CD4-positive, alpha-beta T cell treated with Interleukin-15 for 1 hour (primary cell): ENCODE results near the gene DNASE1.

Experiments
- DNase-seq: peaks from one replicate; pipeline ENCODE4 v3.0.0-alpha.2; 2020

Gene DNASE1

DNA sequence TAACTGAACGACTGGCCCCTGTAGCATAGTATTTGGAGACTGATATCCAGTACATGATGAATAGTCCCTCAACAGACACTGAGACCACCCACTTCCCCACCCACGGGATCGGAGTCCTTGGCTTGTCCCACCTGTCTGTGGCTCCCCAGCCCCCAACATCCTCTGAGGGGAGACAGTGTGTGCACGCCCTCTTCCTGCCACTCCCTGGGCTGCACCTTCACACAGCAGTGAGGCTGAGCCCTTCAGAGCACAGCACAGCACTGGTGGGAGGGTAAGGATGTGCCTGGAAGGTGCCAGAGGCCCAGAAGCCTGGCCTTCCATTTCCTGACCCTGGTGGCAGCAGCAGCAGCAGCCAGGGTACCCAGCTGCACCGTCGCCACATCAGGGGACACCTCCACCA, 11.0 kb downstream of the DNASE1 start:
- DNase-seq = peak; percentile 22

DNA sequence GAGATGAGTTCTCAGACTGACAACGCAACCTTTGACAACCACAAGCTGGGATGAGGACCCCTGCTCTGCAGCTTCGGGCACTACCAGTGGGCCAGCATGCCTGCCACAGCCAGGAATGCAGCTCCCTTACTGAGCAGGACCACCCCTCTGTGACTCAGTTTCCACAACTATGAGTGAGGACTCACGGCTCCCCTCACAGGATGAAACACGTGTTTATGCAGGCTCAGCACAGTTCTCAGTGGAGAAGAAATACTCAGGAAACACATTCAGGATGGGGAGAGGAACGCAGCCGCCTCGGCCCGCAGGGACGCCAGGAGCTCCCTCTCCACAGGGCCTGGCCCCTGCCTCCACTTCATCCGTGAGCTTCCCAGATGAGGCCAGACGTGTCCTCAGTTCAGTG, 14.1 kb downstream of the DNASE1 start:
- no peak for DNase-seq

DNA sequence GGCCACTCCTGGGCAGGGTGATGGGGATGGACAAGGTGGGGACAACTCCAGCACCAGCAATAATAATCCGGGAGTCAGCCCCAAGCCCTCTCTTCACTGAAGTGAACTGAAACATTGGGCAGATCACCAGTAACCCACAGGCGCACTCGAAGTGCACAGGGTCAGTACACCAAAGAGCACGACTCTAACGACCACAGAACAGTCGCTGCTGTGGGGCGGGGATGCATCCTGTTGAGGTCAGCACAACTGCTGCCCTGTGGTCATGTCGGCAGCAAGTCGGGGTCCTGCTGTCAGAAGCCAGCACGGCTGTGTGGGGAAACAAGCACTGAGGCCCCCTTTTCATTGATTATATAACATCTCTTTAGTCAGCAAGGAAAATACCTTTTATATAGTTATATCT, 14.6 kb downstream of the DNASE1 start:
- DNase-seq = no peak

DNA sequence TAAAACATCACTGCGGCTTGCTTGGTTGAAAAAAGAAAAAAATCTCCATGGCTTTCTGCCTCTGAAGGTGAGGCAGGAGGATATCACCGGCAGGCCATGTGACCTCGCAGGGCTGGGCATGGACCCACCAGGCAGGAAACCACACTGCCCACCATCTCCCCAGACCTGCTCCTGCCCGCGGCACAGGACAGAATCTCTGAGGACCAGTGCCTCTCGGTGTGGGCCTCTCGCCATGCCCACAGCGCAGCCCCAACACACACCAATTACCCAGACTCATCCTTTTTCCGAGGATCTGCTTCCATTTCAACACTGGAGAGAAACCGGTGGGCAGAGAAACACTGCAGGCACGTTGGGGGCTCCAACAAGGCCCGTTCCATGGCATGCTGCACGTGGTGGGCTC, 16.2 kb downstream of the DNASE1 start:
- DNase-seq = no peak

DNA sequence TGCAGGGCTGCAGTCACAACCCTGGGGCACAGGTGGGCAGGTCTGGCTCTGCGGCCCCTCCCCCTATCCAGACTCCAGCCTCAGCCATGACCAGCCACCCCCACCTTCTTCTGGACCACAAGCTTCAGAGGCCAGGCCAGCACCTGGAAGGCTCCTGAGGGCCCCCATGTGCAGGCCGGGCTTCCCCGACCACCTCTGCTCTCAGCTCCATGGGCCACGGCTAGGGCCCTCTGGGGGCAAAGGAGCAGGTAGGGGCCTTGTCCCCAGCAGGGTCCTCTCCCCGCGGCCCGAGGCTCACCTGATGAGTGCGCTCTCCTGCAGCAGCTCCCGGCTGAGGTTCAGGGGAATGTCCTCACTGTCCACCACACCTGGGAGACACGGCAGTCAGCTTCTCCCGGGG, 16.9 kb downstream of the DNASE1 start:
- no peak for DNase-seq

DNA sequence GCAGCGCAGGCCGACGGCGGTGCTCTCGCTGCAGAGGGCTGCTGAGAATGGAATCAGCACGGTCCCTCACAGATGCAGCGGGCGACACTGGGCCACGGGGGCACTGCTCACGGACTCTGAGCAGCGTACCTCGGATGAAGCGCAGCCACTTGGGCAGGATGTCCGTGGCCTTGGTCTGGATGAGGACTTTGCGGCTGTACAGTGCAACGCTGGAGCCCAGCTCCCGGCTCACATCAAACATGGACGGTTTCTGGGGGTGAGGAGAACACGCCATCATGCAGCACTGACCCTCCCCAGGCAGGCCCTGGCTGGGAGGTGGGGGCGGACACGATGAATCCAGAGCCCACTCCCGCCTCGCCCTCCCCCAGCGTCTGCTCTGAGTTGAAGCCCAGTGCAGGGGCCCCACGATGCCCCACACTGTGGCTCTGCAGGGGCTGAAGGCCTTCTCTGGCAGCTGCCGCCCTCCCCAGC, 18.1 kb downstream of the DNASE1 start:
- no peak for DNase-seq

DNA sequence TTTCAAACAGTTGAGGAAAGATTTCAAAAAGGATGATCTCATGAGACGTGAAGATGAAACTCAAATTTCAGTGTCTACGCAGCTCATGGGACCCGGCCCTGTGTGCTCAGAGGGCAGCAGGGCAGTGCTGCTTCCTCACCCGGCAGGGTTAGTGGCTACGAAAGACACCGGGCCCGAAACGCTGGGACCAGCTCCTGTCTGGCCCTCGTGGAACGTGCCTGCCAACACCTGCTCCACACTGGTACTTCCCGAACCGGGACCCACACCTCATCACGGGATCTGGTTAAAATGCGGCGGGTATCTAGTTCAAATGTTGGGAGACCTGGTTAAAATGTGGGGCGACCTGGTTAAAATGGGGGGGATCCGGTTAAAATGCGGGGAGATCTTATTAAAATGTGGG, 18.7 kb downstream of the DNASE1 start:
- DNase-seq = no peak

DNA sequence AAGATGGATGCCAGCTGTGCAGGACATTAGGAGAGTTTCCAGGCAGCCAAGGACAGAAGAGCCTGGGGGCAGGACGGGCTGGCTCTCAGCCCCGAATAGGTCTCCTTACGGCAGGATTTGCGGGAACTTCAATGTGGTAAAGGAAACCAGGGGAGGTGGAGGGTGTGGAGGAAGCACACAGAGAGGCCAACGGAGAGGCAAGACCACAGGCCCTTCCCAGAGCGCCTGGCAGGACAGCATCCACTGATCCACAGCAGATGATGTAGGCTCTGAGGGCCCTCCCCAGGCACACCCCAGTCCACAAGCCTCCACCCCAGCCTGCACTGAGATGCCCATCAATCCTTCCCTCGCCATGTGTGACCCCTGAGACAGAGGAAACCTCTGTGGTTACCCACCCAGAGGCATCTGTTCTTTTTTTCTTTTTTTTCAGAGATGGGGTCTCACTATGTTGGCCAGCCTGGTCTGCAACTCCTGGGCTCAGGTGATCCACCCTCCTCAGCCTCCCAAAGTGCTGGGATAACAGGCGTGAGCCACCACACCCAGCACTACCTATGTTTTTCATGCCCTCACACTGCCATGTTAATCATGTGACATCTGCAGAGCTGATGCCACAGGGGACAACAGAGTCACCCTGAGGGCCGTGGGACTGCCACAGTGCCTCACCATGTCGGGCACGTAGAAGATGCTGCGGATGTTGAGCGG, 19.3 kb downstream of the DNASE1 start:
- DNase-seq = no peak

DNA sequence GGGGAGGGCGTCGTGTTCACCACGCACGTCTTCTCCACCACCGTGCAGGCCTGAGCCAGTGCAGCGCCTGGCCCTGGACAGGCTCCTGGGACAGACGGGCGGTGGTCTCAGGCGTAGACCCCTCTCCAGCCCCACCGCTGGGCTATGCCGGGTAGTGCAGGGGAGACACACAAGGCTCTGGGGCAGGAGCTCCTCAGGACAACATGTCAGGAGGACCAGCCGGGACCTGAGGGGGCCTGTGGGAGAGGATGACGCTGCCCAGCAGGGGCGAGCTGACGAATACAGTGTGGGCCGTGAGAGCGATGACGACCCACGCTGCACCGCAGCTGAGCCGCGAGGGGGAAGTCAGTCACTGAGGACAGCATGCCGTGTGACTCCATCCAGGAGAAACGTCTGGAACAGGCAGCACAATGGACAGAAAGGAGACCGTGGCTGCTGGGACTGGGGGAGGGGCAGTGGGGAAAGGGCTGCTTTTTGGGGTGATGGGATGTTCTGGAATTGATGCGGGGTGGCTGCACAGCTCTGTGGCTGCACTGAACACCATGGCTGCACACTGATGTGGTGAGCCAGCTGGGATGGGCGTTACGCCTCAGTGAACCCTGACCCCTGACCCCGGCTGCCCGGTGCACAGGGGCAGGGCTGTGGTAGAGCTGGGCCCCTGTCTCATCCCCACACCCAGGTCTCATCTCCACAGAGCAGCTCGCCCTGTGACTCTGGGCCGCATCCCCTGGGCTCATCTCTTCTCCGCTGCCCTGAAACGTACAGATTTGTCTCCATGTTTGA, 20.2 kb downstream of the DNASE1 start:
- no peak for DNase-seq

DNA sequence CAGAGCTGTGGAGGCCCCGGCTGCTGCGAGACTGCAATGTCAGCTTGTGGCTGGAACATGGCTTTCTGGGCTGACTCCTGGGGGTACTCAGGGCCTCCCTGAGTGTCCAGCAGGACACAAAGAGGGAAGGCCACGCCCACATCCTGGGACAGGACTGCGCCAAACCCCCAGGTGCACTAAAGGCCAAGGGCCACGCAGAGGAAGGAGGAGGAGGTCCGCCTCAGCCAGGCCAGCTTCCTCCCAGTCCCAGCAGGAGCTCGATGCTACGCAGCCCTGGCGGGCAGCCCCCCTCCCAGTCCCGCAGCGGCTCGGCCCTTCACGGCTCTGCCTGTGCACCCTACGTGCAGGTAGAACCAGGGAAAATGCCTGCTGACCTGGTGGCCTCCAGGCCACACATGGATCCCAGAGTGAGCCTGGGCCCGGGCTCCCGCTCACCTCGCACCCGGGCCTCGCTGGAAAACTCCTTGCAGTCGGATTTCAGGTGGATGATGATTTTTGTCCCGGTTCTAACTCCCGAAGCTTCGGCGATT, 21.2 kb downstream of the DNASE1 start:
- DNase-seq = no peak

DNA sequence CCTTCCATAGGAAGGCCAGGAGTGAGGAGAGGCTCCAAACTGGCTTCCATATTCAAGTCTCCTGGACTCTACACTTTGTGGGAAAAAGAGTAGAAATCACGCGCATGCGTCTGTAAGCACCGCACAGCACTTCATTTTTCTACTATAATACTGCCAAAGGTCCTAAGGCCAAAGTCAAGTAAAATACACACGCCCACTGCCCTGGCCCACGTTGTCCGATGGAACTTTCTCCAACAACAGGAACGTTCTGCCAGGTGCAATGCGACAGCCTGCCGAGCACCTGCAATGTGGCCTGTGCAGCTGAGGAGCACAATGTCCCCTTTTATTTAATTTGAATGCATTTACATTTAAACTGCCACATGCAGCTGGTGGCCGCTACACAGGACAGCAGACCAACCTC, 23.5 kb downstream of the DNASE1 start:
- no peak for DNase-seq

DNA sequence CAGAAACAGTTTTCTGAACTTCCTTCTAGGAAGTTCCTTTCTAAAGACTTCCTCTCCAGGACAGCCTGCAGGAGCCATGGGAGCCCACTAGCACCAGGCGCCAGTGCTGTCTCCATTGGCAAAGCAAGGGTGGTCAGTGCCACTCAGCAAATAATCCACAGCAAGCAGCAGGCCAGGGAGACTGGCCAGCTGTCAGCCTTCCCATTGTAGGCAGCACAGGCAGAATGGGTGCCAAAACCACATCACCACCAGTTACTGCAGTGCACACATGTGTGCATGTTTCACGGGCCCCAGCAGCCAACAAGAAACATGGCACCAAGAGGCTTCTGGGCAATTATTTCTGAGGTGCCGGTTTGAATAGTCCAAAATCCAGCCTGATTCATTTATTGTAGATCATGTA, 26.7 kb downstream of the DNASE1 start:
- no peak for DNase-seq

DNA sequence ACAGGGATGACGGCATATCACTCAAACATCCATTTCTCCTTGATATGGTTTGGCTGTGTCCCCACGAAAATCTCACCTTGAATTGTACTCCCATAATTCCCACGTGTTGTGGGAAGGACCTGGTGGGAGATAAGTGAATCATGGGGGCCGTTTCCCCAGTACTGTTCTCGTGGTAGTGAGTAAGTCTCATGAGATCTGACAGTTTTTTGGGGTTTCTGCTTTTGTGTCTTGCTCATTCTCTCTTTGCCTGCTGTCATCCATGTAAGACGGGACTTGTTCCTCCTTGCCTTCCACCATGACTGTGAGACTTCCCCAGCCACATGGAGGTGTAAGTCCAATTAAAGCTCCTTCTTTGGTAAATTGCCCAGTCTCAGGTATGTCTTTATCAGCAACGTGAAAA, 32.5 kb downstream of the DNASE1 start:
- DNase-seq = no peak

DNA sequence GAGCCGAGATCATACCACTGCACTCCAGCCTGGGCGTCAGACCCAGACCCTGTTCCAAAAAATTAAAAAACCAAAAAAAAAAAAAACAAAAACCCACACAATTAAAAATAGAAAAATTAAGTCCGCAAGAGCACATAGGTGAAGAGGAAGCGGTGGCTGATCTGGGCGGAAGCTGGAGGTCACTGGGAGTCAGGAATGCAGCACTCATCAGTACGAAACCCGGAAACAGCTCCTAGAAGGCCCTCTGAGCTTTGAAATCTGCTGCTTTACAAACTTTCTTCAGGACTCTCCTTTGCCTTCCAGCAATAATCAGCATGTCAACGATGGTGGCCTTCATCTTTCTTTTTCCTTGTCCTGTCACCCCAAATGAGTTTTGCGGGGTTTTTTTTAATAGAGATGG, 33.3 kb downstream of the DNASE1 start:
- DNase-seq = no peak

DNA sequence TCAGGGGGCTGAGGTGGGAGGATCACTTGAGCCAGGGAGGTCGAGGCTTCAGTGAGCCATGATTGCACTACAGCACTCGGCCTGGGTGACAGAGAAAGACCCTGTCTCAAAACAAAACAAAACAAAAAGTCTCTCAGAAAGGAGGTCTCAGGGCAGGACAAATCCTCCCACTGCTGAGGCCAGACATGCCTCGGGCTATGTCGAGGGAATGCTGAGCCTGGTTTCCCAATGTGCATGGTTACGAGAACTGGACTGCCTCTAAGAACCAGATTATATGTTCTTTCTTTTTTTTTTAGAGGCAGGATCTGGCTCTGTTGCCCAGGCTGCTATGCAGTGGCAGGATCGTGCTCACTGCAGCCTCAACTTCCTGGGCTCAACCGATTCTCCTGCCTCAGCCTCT, 35.2 kb downstream of the DNASE1 start:
- no peak for DNase-seq

DNA sequence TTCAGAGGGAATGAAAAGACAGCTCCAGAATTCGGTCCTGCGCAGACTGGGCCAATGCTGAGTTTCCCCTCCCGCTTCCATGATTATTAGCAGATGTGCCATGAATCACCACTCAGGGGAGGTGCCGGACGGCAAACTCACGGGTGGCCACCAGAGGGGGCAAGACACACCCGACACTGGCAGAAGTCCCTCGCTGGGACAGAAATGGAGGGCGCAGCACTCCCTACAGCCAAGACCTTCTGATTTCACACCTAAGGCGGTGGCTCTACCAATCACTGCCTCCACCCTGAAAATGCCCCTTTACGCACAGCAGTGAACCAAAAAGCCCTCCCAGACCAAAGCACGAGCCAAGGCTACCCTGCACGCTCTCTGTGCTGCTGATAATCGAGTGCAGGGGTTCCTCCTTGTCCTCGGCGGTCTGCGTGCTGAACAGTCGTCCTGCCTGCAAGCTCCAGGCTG, 36.0 kb downstream of the DNASE1 start:
- peak; percentile 84 for DNase-seq

DNA sequence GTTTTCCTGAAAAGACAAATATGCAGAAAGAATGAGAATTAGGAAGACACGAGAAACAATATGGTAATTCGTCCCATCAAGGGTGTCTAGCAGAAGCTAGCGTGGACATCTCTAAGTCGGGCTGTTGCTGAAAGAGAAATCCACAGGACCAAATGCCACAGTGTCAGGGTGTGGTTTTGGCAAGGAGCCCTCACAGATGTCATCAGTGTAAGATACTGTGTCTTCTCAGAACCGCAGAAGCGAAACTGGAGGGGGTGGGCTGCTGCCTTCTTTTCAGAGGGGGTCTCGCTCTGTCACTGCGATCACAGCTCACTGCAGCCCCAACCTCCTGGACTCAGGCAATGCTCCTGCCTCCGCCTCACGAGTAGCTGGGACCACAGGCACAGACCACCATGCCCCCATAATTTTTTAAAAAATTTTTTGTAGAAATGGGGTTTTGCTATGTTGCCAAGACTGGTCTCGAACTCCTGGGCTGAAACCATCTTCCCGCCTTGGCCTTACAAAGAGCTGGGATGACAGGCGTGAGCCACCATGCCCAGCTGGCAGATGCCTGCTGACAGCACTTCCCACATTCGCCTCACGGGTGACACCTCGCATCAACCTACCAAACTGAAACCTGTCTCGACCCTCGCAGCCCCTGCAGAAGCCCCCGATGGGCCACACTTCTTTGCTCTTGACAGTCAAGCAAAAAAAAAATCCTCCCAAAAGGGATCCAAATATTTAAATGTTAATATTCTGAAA, 36.7 kb downstream of the DNASE1 start:
- DNase-seq = no peak

DNA sequence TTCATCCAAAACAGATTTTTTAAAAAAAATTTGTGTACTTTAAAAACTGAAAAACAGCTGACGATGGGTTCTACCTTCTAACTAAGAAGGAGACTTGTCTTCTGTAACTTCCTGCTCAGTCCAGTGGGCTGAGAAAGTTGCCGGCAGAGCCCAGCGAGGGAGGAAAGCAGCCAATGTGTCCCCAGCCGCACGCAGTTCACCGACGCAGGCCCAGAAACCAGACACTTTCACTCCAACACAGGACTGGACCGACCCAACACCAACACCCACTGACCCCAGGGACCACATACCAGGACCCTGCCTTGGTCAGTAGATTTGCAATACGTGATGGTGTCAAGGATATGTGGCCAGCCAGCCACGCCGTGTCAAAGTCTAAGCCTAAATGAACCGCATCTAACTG, 37.3 kb downstream of the DNASE1 start:
- DNase-seq = no peak

DNA sequence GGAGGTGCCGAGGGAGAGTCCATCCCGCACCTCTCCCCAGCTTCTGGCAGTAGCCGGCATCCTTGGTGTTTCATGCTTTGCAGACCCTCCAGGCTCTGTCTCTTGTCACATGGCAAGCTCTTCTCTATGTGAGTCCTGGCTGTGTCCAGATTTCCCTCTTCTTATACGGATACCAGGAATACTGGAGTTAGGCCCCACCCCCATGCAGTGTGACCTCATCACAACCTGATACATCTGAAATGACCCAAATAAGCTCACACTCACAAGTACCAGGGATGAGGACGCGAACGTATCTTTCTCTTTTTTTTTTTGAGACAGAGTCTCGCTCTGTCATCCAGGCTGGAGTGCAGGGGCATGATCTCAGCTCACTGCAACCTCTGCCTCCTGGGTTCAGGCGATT, 39.6 kb downstream of the DNASE1 start:
- DNase-seq = no peak

DNA sequence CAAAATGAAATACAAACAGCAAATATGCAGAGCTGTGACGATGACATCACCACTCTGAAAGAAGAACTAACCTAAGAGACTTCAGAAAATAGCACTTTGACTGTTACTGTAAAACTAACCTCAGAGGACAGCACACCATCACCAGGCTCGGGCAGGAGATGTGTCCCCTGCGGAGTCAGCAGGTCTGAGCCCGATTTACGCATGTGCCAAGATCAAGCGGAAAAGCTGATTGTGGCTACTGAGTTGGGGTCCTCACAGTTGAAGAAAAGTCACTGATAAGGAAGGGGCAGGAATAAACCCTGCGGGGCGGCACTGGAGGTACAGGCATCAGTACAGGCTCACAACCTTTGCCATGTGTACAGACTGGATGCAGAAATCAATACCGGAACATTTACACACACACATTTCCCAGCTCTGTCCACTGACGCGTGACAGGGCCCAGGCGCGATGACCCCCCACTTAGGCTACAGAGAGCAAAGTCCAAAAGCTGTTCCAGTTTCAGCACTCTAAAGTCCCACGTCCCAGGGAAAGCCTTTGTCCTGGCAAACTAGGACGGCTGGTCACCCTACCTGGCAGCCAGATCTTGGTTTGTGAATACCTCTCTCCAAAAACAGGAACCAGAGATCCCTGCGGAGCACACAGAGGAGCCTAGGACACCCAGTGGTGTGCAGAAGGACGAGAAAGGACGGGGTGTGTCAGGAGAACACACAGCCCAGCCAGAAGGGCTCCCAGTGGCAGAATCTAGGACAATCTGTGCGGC, 41.3 kb downstream of the DNASE1 start:
- no peak for DNase-seq

DNA sequence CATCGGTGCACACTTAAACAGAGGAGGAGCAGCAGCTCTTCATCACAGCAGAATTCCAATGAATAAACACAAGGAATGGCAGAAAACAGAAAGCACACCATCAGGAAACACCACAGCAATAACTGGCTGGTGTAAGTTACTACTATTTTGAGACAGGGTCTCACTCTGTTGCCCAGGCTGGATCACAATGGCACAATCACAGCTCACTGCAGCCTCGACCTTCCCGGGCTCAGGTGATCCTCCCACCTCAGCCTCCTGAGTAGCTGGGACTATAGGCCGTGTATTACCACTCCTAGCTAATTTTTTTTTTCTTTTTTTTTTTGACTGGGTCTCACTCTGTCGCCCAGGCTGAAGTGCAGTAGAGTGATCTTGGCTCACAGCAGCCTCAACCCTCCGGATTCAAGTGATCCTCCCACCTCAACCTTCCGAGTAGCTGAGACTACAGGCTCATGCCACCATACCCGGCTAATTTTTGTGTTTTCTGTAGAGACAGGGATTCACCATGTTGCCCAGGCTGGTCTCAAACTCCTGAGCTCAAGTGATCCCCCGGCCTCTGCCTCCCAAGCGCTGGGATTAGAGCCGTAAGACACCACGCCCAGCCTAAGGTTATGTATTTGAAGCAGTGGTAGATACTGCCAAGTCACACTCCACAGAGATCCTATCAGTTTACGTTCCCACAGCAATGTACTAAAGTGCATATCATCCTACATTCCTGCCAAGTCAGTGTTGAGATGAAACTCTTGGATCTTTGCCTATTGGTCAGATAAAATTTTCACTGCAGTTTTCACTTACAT, 42.1 kb downstream of the DNASE1 start:
- DNase-seq = no peak

DNA sequence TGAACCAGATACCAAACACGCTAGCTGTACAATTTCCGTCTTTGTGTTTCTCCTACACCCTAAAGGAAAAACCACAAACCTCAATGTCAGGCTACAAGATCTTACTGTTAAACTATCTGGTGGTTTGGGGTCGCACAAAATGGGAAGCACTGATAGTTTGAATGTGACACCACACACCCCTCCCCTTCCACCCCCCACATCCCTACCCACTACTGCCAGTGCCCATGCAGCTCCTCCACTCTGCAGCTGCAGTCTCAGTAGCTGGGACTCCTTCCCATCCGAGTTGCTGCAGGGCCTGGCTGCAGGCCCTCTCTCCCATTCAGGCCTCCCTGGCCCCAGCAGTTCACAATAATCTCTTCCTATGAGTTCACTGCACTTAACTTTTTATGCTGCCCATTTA, 44.5 kb downstream of the DNASE1 start:
- DNase-seq = no peak
